Esophagus squamous epithelium (tissue), 4 donors: ENCODE results near the gene TPST1.

ENCODE experiments used
- CTCF ChIP-seq, 6 experiments: fragments of 450-650 bp in 4 of 6; fragments of 200-600 bp in 2 of 6; sonication (generic) in 2 of 6; IDR thresholded peaks; one replicate each; pipeline ENCODE4 v1.5.1; 2016 to 2019; ENCODE audit warnings: antibody characterized with exemption in 6 of 6, mild to moderate bottlenecking in 4 of 6, moderate library complexity in 4 of 6
- POLR2A ChIP-seq, 4 donors: fragments of 450-650 bp; IDR thresholded peaks; one replicate each; pipeline ENCODE4 v1.6.1; 2017; ENCODE audit warnings: antibody characterized with exemption in 4 of 4, mild to moderate bottlenecking in 4 of 4, moderate library complexity in 3 of 4

GRCh38 chr7:66304536-66304935 is 99.4 kb downstream of the TPST1 start:
- TF ChIP-seq POLR2A (IDR thresholded peaks at IDR 0.05) (no peak), CTCF (IDR thresholded peaks at IDR 0.05) (no peak)
